MM.1S (cell line): ENCODE measurements around the gene SPATA21.

Source experiments
- DNase-seq: peaks from one replicate; pipeline ENCODE4 v3.0.0-alpha.2; 2015
- H2AFZ ChIP-seq: fragments of 300-600 bp; sonication (generic); 2 replicates; pipeline ENCODE4 v1.6.0; 2016; ENCODE audit warnings: antibody characterized with exemption, low read length
- H3F3A ChIP-seq: fragments of 300-600 bp; sonication (generic); 2 replicates; pipeline ENCODE4 v1.6.1; 2016; ENCODE audit warnings: mild to moderate bottlenecking, antibody characterized with exemption, low read length, moderate library complexity, mixed read lengths; ENCODE audit not compliant: insufficient read depth
- H3K27ac ChIP-seq: fragments of 300-600 bp; sonication (generic); 2 replicates; pipeline ENCODE4 v1.5.1; 2016; ENCODE audit warnings: mild to moderate bottlenecking, low read length
- H3K27me3 ChIP-seq: fragments of 300-600 bp; sonication (generic); replicated peaks from 2 replicates; pipeline ENCODE4 v1.6.0; 2016; ENCODE audit warnings: low read length; ENCODE audit not compliant: insufficient read depth
- H3K36me3 ChIP-seq: fragments of 300-600 bp; sonication (generic); replicated peaks from 2 replicates; pipeline ENCODE4 v1.6.1; 2016; ENCODE audit warnings: mild to moderate bottlenecking, low read length, mixed read lengths; ENCODE audit not compliant: insufficient read depth
- H3K4me1 ChIP-seq: fragments of 300-600 bp; sonication (generic); 2 replicates; pipeline ENCODE4 v1.6.1; 2016; ENCODE audit warnings: low read length, mixed read lengths
- H3K4me2 ChIP-seq: fragments of 300-600 bp; sonication (generic); 2 replicates; pipeline ENCODE4 v1.6.0; 2016; ENCODE audit warnings: low read depth, low read length
- H3K4me3 ChIP-seq: fragments of 300-600 bp; sonication (generic); 2 replicates; pipeline ENCODE4 v1.5.1; 2016; ENCODE audit warnings: low read length, mixed read lengths
- H3K79me2 ChIP-seq: fragments of 300-600 bp; sonication (generic); 2 replicates; pipeline ENCODE4 v1.6.1; 2016; ENCODE audit warnings: mixed run types, low read length, mixed read lengths
- H3K9ac ChIP-seq: fragments of 300-600 bp; sonication (generic); 2 replicates; pipeline ENCODE4 v1.6.1; 2016; ENCODE audit warnings: low read length, mixed read lengths
- H3K9me2 ChIP-seq: fragments of 300-600 bp; sonication (generic); replicated peaks from 2 replicates; pipeline ENCODE4 v1.6.1; 2016; ENCODE audit warnings: mild to moderate bottlenecking, low read length, mixed read lengths; ENCODE audit not compliant: insufficient read depth
- H3K9me3 ChIP-seq: fragments of 300-600 bp; sonication (generic); replicated peaks from 2 replicates; pipeline ENCODE4 v1.6.1; 2016; ENCODE audit warnings: mild to moderate bottlenecking, low read length, mixed read lengths; ENCODE audit not compliant: insufficient read depth
- H4K20me1 ChIP-seq: fragments of 300-600 bp; sonication (generic); 2 replicates; pipeline ENCODE4 v1.6.1; 2016; ENCODE audit warnings: mild to moderate bottlenecking, low read length, moderate library complexity, mixed read lengths; ENCODE audit not compliant: insufficient read depth
- CTCF ChIP-seq: fragments of 300-600 bp; sonication (generic); IDR thresholded peaks from 2 replicates; pipeline ENCODE4 v1.5.1; 2016; ENCODE audit warnings: antibody characterized with exemption, low read length, mixed read lengths
- EZH2 ChIP-seq: fragments of 300-600 bp; sonication (generic); optimal IDR thresholded peaks from 2 replicates; pipeline ENCODE3; 2017; ENCODE audit warnings: low read depth, mild to moderate bottlenecking, antibody characterized with exemption, low read length, mixed read lengths
- EZH2phosphoT487 ChIP-seq: fragments of 300-600 bp; sonication (generic); IDR thresholded peaks from 2 replicates; pipeline ENCODE4 v1.6.1; 2018; ENCODE audit warnings: antibody characterized with exemption, low read length

SPATA21 gene

GRCh38 chr1:16447641-16448040 lies 10.4 kb upstream of the SPATA21 start:
- no peak overlapping the region for H3K9ac ChIP-seq
- peaks cover 25% of the 10 kb centered on the region for H3K4me1 ChIP-seq
- H3K79me2 ChIP-seq = peaks cover 85% of the 10 kb centered on the region
- peaks cover 20% of the 10 kb centered on the region for H3F3A ChIP-seq
- peaks cover 10% of the 10 kb centered on the region; the same call in 1 of the 2 replicates for H3K36me3 ChIP-seq
- H3K9me2 ChIP-seq = no peaks in the 10 kb centered on the region
- H3K4me3 ChIP-seq = no peak overlapping the region
- no peaks in the 10 kb centered on the region for H3K27me3 ChIP-seq
- DNase-seq = no peak
- H3K9me3 ChIP-seq = no peaks in the 10 kb centered on the region
- TF ChIP-seq EZH2phosphoT487 = no peak
- no peak for TF ChIP-seq CTCF
- TF ChIP-seq EZH2 = no peak
- H3K27ac ChIP-seq = no peak overlapping the region
- no peaks in the 10 kb centered on the region for H4K20me1 ChIP-seq
- no peak overlapping the region for H2AFZ ChIP-seq
- no peak overlapping the region for H3K4me2 ChIP-seq

- TF ChIP-seq EZH2 = no peak
- TF ChIP-seq CTCF = no peak
- TF ChIP-seq EZH2phosphoT487 = no peak
Measured at GRCh38 chr1:16446116-16446515, 8.9 kb upstream of the SPATA21 start.

GRCh38 chr1:16445052-16445451 lies 7.8 kb upstream of the SPATA21 start:
- Histone ChIP-seq H3K4me3 (no peak overlapping the region), H3K9ac (no peak overlapping the region), H3K79me2 (peaks cover 79% of the 10 kb centered on the region), H3K9me3 (no peaks in the 10 kb centered on the region), H3K27me3 (no peaks in the 10 kb centered on the region), H2AFZ (no peak overlapping the region), H3K4me1 (peaks cover 34% of the 10 kb centered on the region), H3F3A (peaks cover 41% of the 10 kb centered on the region), H3K36me3 (peaks cover 10% of the 10 kb centered on the region; the same call in 1 of the 2 replicates), H4K20me1 (no peaks in the 10 kb centered on the region), H3K4me2 (no peak overlapping the region), H3K27ac (no peak overlapping the region), H3K9me2 (no peaks in the 10 kb centered on the region)
- no peak for TF ChIP-seq CTCF
- TF ChIP-seq EZH2phosphoT487 = no peak
- TF ChIP-seq EZH2 = no peak
- no peak for DNase-seq

More at GRCh38 chr1:16446116-16446515, 8.9 kb upstream of the SPATA21 start:
- H3K4me3 ChIP-seq = no peak overlapping the region
- no peaks in the 10 kb centered on the region for H3K27me3 ChIP-seq
- H3K4me1 ChIP-seq = peaks cover 31% of the 10 kb centered on the region
- H2AFZ ChIP-seq = no peak overlapping the region
- H3K9me2 ChIP-seq = no peaks in the 10 kb centered on the region
- no peaks in the 10 kb centered on the region for H3K9me3 ChIP-seq
- H3K9ac ChIP-seq = no peak overlapping the region
- no peaks in the 10 kb centered on the region for H4K20me1 ChIP-seq
- H3K27ac ChIP-seq = no peak overlapping the region
- H3K79me2 ChIP-seq = peaks cover 80% of the 10 kb centered on the region
- peaks cover 35% of the 10 kb centered on the region for H3F3A ChIP-seq
- no peak for DNase-seq
- peaks cover 10% of the 10 kb centered on the region; the same call in 1 of the 2 replicates for H3K36me3 ChIP-seq
- no peak overlapping the region for H3K4me2 ChIP-seq
